ENCODE data around the gene MCRIP1. TPM values are rescaled to one million over a fixed set of nuclear protein-coding genes. Genes with fewer than 3 reads are reported as not detected.

Gene MCRIP1
- total and polyA plus RNA-seq, 2 of the 13 experiments (the other 11 are each of a cell fraction or from before 2014, with no cell fraction given) = 79.7 to 84.9 TPM

DNA sequence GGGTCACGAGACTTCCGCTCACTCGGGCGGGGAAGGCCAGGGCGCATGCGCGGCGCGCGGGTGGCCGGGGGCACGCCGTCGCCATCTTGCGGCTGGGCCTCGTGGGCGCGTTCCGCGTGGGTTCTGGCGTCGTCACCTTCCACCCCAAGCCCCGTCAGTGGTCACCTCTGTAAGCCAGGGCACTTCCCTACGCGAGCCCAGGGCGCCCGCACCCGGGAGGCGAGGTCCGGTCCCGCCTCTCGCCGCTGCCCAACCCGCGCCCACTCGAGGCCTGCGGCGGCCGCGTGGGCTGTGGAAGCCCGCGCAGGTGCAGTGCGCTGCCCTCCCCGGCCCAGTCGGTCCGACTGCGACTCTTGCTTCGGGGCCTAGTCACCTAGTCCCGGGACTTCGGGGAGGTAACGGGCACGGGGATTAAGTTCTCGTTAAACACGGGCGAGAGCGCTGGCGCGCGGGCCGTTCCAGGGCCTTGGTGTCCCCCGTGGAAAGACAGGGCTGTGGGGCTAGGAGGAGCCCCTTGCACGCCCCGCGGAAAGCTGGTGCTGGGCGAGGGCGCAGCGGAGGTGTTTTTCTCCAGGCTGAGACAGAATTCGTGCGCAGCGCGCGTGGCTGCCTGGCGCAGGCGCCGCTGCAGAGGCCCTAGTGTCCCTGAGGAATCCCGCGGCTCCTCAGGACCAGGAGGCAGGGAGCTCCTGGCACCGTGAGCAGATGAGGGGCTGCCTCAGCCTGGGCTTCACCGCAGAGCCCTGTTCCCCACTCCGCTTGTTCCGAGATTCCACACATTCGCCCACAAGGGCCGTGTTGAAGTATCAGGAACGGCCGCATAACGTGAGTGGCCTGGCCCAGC, 38.5 kb upstream of the MCRIP1 start (continued):
- TF ChIP-seq ZNF34 (CRISPR knock-in tag; IDR thresholded peaks at IDR 0.05; ENCODE audit: borderline replicate concordance) = peak; percentile 78
- TF ChIP-seq KLF12 (CRISPR knock-in tag; IDR thresholded peaks at IDR 0.05; ENCODE audit: borderline replicate concordance) = peak; percentile 72
- no peak for TF ChIP-seq MTF1 (CRISPR knock-in tag; IDR thresholded peaks at IDR 0.05)
- no peak for TF ChIP-seq SMARCE1 (IDR thresholded peaks at IDR 0.05; ENCODE audit: borderline replicate concordance)
- TF ChIP-seq ZNF350 (CRISPR knock-in tag; IDR thresholded peaks at IDR 0.05; ENCODE audit: borderline replicate concordance, low read depth) = peak; percentile 9; the same call in 1 of the 2 replicates
- TF ChIP-seq, protein P1, sequence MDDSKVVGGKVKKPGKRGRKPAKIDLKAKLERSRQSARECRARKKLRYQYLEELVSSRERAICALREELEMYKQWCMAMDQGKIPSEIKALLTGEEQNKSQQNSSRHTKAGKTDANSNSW (CRISPR knock-in tag; IDR thresholded peaks at IDR 0.05; ENCODE audit: borderline replicate concordance) = peak; percentile 94
- TF ChIP-seq CEBPB (IDR thresholded peaks at IDR 0.05; ENCODE audit: borderline replicate concordance, low read depth, low read length) = no peak
- no peak for TF ChIP-seq ZNF382 (CRISPR knock-in tag; IDR thresholded peaks at IDR 0.05; ENCODE audit: borderline replicate concordance)
- TF ChIP-seq KLF6 (CRISPR knock-in tag; IDR thresholded peaks at IDR 0.05) = no peak; the same call in 1 of the 2 replicates
- no peak; the same call in 1 of the 2 replicates for TF ChIP-seq ZNF609 (CRISPR knock-in tag; IDR thresholded peaks at IDR 0.05; ENCODE audit: borderline replicate concordance)
- TF ChIP-seq EEA1 (CRISPR knock-in tag; IDR thresholded peaks at IDR 0.05; ENCODE audit: borderline replicate concordance) = peak; percentile 78; the same call in 1 of the 2 replicates
- no peak for TF ChIP-seq NFIC (IDR thresholded peaks at IDR 0.05; ENCODE audit: low read length)
- peak; percentile 96 for TF ChIP-seq ZIK1 (CRISPR knock-in tag; IDR thresholded peaks at IDR 0.05; ENCODE audit: borderline replicate concordance, low read depth)
- peak; percentile 94 for TF ChIP-seq ZNF780A (CRISPR knock-in tag; IDR thresholded peaks at IDR 0.05)
- TF ChIP-seq HMGXB4 (CRISPR knock-in tag; IDR thresholded peaks at IDR 0.05; ENCODE audit: borderline replicate concordance in 1 of 2, low read depth in 1 of 2) = peak; percentile 81 to 97; a peak in 3 of 4 replicates
- TF ChIP-seq CERS6 (CRISPR knock-in tag; IDR thresholded peaks at IDR 0.05) = 0 out of 2 replicates have a peak, but pooled peaks have one; percentile 65
- no peak for TF ChIP-seq ZBTB21 (CRISPR knock-in tag; IDR thresholded peaks at IDR 0.05)
